A673 (cell line): ENCODE results near the gene POSTN. TPM values are rescaled to one million over a fixed set of nuclear protein-coding genes. Genes with fewer than 3 reads are reported as not detected.

ENCODE experiments used
- BruUV-seq: library from RNA; stranded (reverse); fragments of 400-500 nt; replicated peaks from 2 replicates; lab custom pipeline; 2021; lab: Mats Ljungman, UMichigan
- CTCF ChIA-PET: fragments of 300-600 bp; sonication (Branson Sonifier 250); formaldehyde crosslinking; loops from one replicate; lab custom pipeline; 2022; ENCODE audit warnings: antibody characterized with exemption; lab: Charles Lee
- POLR2A ChIA-PET: fragments of 300-600 bp; sonication (Branson Sonifier 250); formaldehyde crosslinking; loops from one replicate; lab custom pipeline; 2022; ENCODE audit warnings: antibody characterized with exemption; ENCODE audit not compliant: low non-redundant PET; lab: Charles Lee
- DNase-seq: peaks from one replicate; pipeline ENCODE4 v3.0.0-alpha.2; 2015; ENCODE audit warnings: low spot score
- H3K27ac ChIP-seq: fragments of 200-600 bp; sonication (generic); 2 replicates; pipeline ENCODE4 v1.5.1; 2016; ENCODE audit warnings: mixed run types, low read depth, mild to moderate bottlenecking, mixed read lengths, antibody characterized with exemption, low read length; ENCODE audit not compliant: poor library complexity, severe bottlenecking
- H3K27me3 ChIP-seq: fragments of 200-600 bp; sonication (generic); replicated peaks from 2 replicates; pipeline ENCODE4 v1.6.1; 2017; ENCODE audit warnings: mixed run types, low read depth, mild to moderate bottlenecking, mixed read lengths, antibody characterized with exemption, low read length; ENCODE audit not compliant: insufficient read depth, poor library complexity
- H3K36me3 ChIP-seq: fragments of 200-600 bp; sonication (generic); 2 replicates; pipeline ENCODE4 v1.6.1; 2016; ENCODE audit warnings: mixed run types, mild to moderate bottlenecking, mixed read lengths, antibody characterized with exemption, low read length; ENCODE audit not compliant: insufficient read depth, poor library complexity, severe bottlenecking
- H3K4me1 ChIP-seq: fragments of 200-600 bp; sonication (generic); 2 replicates; pipeline ENCODE4 v1.6.1; 2017; ENCODE audit warnings: mixed run types, mild to moderate bottlenecking, mixed read lengths, antibody characterized with exemption, low read length; ENCODE audit not compliant: insufficient read depth, poor library complexity, severe bottlenecking
- H3K4me3 ChIP-seq: fragments of 200-600 bp; sonication (generic); 2 replicates; pipeline ENCODE4 v1.5.1; 2016; ENCODE audit warnings: low read depth, mixed run types, mild to moderate bottlenecking, mixed read lengths, low read length; ENCODE audit not compliant: poor library complexity, severe bottlenecking
- H3K9me3 ChIP-seq: fragments of 200-600 bp; sonication (generic); 2 replicates; pipeline ENCODE4 v1.6.1; 2016; ENCODE audit warnings: mixed run types, low read depth, mild to moderate bottlenecking, mixed read lengths, antibody characterized with exemption, low read length; ENCODE audit not compliant: poor library complexity, severe bottlenecking
- EZH2 ChIP-seq: fragments of 200-600 bp; sonication (generic); IDR thresholded peaks from 2 replicates; pipeline ENCODE4 v1.6.1; 2017; ENCODE audit warnings: borderline replicate concordance, low read depth, mild to moderate bottlenecking, mixed read lengths, antibody characterized with exemption, low read length; ENCODE audit not compliant: poor library complexity, severe bottlenecking
- intact Hi-C: fragments of 100-400 bp; cut with micrococcal nuclease; formaldehyde crosslinking; loops from one replicate; pipeline ENCODE4 v1.10.0; 2022; ENCODE audit not compliant: unreplicated experiment
- total RNA-seq: library from RNA; stranded (reverse); gene quantifications from 2 replicates; pipeline ENCODE4 v1.2.3, GENCODE V29; 2021
- TF ChIP-seq, protein P1 (sequence below): fragments of 300-800, 200-600 bp; sonication (generic); conservative IDR thresholded peaks from 2 replicates; pipeline ENCODE4 v1.5.1; 2017; ENCODE audit warnings: low read depth, mild to moderate bottlenecking, antibody characterized with exemption, low read length, moderate library complexity, mixed read lengths

POSTN gene
- total RNA-seq, 1 experiment from 2014 or later: 1.8 TPM

DNA sequence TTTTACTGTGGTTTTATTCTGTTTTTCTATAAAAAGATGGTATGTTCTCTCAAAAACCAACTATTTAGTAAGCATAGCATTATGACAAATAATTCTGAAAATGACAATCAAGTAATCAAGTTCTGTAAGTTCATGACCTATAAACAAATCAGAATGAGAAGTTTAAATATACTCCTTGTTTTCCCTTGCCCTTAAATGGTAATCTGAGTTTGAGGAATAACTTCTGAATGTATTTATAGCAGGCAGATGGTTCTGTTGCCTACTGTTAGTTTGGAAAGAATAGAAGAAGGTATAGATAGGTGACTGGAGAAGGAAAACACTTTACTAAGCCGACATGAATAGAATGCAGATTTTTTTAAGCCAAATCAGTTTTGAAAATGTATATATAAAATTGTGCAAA, 63.9 kb downstream of the POSTN start:
- Histone ChIP-seq H3K4me3 (no peak overlapping the region), H3K27ac (no peak overlapping the region), H3K9me3 (peaks cover 8% of the 10 kb centered on the region), H3K4me1 (no peaks in the 10 kb centered on the region), H3K27me3 (no peaks in the 10 kb centered on the region), H3K36me3 (no peaks in the 10 kb centered on the region)
- no TSS peak for BruUV-seq
- DNase-seq: no peak
- TF ChIP-seq EZH2: no peak
- TF ChIP-seq, protein P1, sequence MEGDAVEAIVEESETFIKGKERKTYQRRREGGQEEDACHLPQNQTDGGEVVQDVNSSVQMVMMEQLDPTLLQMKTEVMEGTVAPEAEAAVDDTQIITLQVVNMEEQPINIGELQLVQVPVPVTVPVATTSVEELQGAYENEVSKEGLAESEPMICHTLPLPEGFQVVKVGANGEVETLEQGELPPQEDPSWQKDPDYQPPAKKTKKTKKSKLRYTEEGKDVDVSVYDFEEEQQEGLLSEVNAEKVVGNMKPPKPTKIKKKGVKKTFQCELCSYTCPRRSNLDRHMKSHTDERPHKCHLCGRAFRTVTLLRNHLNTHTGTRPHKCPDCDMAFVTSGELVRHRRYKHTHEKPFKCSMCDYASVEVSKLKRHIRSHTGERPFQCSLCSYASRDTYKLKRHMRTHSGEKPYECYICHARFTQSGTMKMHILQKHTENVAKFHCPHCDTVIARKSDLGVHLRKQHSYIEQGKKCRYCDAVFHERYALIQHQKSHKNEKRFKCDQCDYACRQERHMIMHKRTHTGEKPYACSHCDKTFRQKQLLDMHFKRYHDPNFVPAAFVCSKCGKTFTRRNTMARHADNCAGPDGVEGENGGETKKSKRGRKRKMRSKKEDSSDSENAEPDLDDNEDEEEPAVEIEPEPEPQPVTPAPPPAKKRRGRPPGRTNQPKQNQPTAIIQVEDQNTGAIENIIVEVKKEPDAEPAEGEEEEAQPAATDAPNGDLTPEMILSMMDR: no peak
- CTCF ChIA-PET: no interaction called here
- intact Hi-C loops: no loop called here
- POLR2A ChIA-PET: no interaction called here

DNA sequence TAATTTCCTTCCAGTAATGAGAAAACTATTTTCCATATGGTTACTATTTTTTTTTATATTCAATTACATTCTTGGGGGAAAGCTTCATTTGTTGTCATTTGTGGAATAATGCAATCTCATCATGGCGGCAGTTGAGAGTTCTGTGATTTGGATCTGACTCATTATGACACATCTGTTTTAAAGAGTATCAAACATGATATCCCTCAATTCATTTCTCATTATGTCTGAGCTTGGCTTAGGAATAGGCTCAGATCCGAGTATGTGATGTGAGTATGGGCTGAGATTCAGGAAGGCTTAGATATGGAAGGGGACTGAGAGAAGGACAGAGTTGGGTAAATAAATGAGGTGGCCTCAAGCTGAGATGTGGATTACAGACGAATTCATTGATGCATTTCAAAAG, 64.4 kb downstream of the POSTN start:
- Histone ChIP-seq H3K4me3 (no peak overlapping the region), H3K9me3 (peaks cover 8% of the 10 kb centered on the region), H3K36me3 (no peaks in the 10 kb centered on the region), H3K4me1 (no peaks in the 10 kb centered on the region), H3K27ac (no peak overlapping the region), H3K27me3 (no peaks in the 10 kb centered on the region)
- intact Hi-C loops: no loop called here
- peak; percentile 16 for DNase-seq
- BruUV-seq: no TSS peak
- CTCF ChIA-PET: no interaction called here
- TF ChIP-seq, protein P1: no peak
- TF ChIP-seq EZH2: no peak
- POLR2A ChIA-PET: no interaction called here

DNA sequence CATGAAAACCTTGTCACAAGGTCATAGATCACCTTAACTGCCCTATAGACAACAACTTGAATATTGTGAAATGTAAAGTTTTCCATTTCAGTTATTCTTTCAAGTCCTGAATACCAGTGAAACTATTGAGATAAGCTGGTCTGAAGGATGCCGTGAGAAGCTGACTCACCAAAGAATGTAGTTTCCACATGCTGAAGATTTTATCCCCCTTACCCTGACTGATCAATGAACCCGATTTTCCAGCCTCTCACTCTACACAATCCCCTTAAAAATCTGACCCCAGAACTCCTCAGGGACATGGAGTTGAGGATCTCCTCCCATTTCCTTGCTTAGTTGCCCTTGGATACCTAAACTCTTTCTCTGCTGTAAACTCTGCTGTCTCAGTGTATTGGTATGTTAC, 67.5 kb downstream of the POSTN start:
- TF ChIP-seq EZH2: no peak
- TF ChIP-seq, protein P1: no peak
- intact Hi-C loops: no loop called here
- ChIA-PET CTCF (no interaction called here), POLR2A (no interaction called here)
- BruUV-seq: no TSS peak
- Histone ChIP-seq H3K27ac (no peak overlapping the region), H3K4me3 (no peak overlapping the region), H3K27me3 (no peaks in the 10 kb centered on the region), H3K9me3 (peaks cover 8% of the 10 kb centered on the region), H3K4me1 (no peaks in the 10 kb centered on the region), H3K36me3 (no peaks in the 10 kb centered on the region)
- no peak for DNase-seq
